GM19468 (cell line): ENCODE data around the gene MTSS2.

Source experiments
- ATAC-seq: cut with Tn5 transposase; IDR thresholded peaks from one replicate; pipeline ENCODE4 v1.9.1; 2021; ENCODE audit warnings: mild to moderate bottlenecking, moderate library complexity, moderate number of reproducible peaks; ENCODE audit not compliant: unreplicated experiment; ENCODE audit errors: extremely low read depth

The MTSS2 gene

DNA sequence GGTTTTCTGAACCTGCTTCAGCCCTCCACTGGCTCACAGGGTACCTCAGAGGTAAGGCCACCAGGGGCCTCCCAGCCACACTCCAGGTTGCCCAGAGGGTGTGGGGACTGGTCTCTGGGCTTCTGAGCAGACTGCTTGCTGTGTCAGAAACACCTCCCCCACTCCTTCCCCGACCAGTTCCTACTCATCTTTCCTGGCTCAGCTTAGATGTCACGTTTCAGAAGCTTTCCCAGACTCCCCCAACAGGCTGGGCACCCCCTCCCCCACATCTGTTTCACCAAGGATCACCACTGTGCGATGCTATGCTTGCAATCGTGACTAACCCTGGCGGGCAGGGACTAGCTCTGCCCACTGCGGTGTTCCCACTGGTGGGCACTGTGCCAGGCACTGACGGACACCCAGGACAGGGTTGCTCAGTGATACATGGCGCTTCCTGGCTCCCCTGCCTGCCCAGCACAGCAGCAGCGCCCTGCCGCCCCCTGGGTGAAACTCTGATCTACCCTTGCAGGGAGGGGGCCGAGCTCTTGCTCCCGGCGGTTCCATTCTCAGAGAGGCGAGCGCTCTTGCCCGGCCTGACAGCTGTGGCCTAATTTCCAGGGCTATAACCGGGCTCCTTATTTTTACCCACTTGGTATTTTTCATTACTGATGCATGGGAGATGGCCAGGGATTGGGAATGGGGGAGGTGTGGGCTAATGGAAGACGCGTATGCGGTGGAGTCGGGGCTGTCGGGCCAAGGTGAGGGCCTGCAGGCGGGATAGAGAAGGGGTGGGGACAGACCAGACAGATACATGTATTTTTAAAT lies 29.4 kb upstream of the MTSS2 start:
- no peak for ATAC-seq

DNA sequence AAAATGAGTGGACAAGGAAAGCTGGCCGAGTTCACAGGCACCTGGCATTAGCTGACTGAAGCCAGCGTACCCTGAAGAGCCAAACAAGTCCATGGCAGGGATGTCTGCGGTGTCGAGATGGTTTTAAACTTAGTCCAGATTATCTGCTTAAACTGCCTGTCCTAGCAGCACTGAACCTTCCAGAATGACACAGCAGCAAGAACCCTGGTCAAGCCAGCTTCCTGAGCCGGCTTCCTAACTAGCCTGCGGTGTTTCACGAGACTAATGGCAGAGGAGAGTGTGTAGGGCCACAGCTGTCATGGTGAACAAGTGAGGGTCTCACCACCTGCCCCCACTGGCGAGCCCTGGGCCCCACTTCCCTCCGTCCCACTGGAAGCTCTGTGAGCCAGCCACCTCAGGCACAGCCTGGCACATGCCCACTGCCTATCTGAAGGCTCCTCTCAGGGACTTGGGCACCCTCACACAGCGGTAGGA lies 28.8 kb upstream of the MTSS2 start:
- ATAC-seq: no peak

DNA sequence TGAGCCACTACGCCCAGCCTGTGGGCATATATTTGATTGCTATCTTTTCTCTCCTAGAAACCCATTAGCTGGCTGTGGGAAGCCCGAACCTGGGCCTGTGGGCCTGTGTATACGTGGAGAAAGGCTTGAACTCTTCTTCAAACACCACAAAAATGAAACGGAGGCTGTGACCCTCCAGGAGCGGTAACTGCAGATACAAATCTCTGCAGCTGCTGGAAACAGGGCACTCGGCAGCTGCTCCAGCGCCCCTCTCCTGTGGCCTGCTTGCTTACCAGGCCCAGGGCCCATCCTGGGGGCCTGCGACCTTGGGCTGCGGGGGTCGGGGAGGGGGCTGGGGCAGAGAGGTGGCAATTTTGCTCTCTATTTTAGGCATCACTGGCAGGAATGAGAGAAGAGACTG lies 28.0 kb upstream of the MTSS2 start:
- ATAC-seq: no peak

DNA sequence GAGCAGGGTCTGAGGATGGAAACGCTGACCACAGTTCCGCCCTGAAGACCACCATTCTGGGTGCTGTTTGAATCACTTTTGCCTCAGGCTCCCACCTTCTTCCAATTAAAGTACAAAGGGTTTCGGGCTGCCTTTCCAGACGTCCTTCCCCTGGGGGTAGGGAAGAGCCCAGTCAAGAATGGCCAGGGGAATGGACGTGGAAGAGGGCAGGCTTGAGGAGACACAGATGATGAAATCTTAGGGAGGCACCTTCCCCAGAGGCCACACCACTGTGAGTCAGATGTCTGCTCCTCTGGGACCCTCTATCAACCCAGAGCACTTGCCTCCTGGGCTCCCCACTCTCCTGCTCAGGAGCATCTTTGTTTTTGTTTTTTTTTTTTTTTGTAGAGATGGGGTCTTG lies 27.5 kb upstream of the MTSS2 start:
- no peak for ATAC-seq

DNA sequence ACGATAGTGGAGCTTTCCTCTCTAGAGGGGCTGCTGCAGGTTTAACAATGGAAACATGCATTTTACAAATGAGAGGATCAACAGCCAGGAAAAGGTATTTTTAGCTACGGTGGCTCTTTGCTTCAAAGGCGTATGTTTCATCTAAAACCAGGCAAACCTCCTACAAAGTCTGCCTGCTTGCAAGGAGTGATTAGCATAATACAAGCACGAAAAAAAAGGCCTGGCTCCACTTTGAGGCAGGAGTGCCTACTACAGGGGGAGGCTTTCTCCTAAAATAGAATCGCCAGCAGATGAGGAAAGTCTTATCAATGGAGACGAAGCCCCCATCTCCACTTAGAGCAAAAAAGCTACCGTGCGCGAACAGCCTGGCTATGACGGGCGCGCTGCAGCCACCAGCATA lies 27.1 kb upstream of the MTSS2 start:
- no peak for ATAC-seq

DNA sequence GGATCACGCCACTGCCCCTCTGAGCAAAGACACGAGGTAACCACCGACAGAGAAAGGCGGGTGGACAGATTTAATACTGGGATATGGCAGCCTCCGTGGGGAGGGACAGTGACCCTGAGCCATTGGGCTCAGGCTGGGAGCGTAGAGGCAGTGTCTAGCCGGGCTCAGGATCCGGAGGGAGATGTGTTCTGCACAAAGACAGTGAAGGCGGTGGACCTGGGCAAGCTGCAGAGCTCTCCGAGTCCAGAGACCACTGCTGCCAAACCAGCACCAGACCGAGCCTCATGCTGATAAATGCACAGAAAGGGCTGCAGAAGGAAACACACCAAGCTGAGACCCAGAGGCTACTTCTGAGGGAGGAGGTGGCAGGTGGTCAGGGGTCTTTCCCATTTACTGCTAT lies 26.5 kb upstream of the MTSS2 start:
- ATAC-seq: no peak

DNA sequence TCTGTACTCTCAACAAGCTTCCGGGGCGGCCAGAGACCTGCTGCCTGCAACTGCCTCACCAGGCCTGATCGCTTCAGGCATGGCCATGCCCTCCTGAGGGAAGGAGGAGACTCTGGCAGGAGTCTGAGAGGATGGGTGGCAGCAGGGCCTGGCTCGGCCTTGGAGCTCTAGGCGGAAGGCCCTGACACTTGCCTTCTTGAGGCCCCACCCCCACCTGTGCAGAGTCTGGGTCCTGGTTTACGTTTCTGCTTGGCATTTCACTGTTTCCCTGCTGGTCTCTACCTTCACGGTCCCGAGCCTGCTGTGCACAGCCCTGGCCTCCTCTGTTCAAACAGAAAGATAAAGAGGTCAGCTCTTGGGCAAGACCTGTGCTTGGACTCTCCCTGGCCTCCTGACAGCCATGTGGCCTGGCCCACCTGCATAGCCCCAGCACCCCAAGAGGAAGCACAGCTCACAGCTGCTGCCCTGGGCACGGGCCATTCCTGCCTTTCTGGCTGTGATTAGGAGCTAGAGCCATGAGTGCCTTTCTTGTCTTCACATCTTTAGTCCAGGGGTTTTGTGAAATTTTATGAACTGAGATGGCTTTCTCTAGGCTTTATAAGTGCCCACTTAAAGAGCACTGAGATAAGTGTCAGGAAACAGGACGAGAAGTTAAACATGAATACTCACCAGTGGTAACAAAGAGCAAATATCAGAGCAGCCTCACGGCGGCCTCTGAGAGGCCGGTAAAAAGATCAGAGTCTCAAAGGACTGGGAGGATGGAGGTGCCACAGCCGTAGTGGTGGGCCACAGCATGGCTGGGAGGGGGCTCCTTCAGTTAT lies 25.6 kb upstream of the MTSS2 start:
- ATAC-seq: no peak

DNA sequence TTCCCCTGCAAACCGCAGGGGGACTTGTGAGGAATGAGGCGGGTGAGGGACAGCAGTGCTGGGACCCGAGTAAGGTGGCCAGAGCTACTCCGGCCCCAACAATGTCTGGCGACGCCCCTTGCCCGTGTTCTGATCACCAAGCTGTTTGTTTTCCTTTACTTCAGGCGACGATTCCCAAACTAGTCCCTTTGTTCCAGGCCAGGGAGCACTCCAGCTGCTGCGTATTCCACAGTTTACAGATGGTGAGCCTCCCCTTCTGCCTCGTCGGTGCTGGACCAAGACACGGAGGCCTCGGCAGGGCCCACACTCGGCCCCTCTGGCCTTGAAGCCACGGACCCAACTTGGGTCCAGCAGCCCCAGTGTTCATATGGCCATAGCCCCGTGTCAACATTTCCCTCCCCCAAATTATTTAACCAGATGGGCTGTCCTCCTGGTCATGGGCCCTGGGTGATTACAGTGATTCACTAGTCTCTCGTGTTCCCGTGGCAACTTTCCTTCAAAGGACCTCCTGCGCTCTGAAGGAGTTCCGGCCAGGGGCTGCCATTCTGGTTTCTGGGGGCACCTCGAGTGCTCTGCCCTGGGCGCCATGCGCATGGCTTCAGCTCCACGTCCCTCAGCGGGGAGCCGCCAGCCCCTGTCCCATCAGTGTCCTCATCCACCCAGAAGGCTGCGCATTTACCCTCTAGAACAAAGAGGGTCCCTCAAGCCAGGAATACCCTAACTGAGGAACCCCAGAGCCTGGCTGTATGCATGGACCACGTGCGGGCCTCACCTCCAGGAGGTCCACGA lies 24.8 kb upstream of the MTSS2 start:
- no peak for ATAC-seq

DNA sequence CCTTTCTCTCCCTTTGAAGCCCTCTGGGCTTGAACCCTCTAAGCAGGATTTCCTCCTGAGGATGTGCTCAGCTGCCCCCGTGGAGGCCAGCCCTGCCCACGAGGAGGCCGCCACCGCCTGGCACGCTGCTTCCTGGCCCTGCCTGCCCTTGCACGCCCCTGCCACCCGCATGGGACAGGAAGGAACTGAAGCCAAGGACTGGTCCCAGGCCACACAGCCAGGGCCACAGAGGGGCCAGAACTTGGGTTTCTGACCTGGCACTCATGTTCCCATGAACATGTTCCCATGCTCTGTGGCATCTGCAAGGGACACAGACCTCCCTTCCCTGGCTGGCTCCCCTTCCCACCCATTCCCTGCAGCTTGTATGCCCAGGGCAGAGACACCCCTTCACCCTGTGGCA lies 24.1 kb upstream of the MTSS2 start:
- no peak for ATAC-seq

DNA sequence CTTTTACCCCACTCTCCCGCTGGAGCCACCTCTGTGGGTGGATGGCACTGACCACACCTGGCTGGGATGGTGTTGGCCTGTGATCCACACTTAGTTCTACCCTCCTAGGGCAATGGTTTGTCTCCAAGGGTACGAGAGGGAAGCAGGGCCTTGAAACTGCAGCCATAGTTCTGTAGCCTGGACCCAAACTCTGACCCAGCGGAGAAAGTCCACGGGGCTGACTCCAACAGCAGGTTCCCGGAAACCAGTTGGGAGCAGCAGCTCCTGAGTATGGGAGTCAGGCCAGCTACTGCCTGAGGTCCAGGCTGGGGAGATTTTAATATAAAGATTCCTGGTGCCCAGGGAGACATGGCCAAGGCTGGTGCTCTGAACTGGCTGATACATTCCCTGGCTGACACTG lies 23.6 kb upstream of the MTSS2 start:
- no peak for ATAC-seq

DNA sequence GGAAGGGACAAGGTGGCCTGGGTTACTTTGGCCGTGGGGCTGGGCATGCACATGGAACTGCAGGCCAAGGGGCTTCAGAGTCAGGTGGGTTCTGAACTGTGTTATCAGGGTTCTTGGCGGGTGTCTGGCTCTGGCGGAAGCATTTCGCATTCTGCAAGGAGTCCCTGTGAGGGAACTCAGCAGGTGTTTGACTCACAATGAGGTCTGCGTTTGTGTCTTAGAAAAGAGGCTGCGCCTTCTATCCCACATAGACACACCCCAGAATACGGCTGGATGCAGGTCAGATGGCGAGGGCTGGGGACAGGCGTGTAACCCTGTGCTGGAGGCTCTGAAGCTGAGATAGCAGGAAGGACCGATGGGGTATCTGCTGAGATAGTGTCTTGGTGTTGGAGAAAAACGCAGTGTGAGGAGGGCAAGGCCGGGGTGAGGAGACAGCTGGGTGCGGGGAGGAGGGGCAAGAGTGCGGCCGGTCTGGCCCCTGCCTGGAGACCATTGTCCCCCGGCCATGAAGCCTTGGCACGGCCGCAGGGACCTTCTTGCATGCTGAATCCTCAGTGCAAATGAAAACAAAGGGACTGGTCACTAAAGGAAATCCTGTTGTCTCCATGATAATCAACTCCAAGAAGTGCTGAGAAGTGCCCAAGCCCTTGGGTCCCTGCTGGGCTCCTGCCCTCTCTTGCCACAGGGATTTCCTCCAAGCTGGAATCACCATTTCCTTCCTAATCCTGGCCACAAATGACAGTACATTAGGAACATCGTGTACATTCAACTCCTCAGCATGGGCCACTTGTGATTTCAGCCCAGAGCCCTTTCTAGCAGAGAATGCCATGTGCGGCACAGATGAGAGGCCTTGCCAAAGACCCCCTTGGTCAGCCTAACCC lies 22.8 kb upstream of the MTSS2 start:
- no peak for ATAC-seq

DNA sequence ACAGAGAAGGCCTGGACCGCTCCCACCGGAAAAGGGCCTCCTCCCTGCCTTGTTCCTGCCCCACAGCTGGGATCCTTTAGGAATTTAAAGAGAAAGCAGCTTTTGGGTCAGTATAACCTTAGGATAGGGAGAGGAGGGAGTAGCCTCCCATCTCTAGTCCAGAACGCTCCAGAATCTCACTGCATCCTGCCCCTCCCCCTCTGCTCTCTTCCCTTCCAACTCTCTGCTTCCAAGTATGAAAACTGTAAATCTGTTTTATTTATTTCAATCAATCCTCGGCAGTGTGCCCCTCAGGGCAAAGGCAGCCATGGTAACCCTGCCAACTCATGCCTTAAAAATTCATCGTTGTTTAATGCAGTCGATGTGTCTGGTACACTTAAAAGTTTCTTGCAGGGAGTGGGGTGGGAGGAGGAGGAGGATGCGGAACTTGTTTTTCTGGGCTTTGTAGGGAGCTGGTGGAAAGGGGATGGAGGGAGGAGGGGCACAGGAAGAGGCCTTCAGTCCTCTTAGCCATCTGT lies 21.2 kb upstream of the MTSS2 start:
- no peak for ATAC-seq

DNA sequence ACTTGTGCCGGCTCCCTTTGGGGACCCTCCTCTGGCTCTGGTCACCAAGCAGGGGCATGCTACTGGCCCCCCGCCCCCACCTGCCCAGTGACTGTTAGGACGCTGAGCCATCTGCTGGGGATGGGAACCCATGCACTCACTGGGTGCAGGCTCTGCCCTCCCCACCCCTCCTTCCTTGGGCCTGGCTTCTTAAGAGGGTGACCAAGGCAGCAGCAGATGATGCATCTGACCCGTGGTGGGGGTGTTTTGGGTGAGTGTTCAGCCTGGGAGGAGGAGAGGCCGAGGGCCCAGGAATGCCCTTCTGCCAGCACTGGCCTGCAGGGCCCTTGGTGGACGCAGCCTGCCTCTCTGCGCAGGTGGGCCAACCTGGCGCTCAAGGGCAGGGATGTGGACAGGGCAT lies 19.2 kb upstream of the MTSS2 start:
- ATAC-seq: no peak

DNA sequence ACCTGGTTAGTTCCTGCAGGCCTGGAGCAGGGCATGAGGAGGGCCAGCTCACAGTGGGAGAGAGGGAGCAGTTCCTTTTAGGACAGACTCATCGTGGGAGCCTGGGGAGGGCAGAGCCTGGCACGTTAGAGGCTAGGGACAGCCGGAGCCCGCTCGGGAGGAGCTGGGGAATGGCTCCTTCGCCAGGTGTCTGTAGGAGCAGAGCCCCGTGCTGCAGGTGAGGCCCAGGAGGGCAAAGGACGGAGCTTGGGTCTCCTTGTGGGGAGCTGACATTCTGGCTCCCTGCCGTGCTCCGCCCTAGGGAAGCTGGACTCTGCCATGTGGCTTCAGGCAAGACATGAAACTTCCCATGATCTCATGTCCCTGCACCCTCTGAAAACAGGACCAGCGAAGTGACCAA lies 18.7 kb upstream of the MTSS2 start:
- ATAC-seq: no peak

DNA sequence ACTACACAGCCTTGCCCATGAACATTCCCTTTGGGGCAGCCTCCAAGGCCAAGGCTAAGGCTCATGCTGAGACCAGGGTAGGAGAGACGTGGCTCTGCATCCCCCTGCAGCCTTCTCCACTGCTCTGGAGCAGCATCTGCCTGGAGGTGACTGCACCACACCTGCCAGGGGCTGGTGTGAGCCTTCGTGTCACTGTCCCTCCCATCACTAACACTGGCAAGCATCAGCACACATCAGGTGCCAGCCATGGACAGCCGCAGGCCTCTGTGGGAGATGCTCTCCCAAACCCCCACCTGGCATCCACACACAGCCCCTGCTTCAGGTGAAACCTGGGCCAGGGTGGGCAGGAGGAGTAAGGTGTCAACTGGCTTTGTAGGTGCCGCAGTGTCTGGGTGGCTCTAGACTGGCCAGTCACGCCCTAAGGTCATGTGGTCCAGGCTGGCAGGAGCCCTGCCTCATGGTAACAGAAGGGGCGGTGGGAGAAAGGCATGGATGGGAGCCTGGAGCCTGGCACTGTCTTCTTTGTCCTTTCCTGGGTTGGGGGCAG lies 18.1 kb upstream of the MTSS2 start:
- ATAC-seq: no peak

DNA sequence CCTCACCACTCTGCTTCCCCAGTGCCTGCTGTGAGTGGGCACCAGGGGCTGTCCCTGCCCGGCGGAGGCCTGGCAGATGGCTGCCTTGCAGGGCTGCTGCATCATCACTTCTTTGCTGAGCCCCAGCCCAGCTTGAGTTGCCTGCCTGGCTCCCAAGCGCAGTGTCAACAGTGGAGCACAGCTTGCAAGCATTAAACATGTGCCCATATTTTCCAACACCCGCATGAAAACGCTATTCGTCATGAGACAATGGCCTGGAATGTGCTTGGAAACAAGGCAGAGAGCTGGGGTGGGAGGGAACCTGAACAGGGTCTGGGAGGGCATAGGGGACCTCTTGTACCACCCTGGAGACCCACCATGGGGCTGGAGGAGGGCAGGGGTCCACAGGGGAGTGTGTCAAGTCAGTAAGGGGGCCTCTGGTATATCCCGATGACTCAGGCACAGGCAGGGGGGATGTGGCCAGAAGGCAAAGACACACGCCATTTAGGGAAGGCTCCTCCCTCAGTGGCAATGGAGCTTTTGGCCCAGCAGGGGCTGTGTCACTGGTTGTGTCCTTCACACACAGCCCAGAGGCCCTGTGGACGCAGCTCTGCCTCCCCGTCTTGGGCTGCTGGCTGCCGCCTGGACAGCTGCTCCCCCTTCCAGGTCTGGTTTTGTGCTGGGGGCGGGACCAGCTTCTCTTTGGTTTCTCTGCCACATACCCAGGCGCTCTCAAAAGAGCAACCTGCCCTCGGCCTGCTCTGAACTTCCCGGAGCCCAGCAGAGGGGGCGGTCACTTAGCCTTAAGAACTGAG lies 17.4 kb upstream of the MTSS2 start:
- no peak for ATAC-seq

DNA sequence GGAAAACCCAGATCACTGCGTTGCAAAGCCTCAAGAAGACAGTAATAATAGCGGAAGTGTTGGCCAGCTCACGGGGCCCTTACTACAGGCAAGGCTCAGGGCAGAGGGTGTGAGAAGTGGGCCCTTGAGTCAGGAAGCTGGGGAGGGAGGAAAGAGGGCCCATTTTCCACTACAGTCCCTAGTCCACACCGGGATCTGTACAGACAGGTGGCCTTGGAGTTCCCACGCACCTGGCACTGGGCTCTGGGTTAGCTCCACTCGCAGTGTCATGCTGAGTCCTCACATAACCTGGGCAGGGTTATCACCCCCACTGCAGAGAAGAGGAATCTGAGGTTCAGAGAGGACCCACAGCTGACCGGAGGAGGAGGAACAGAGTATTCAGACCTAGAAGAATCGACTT lies 16.8 kb upstream of the MTSS2 start:
- ATAC-seq: no peak

DNA sequence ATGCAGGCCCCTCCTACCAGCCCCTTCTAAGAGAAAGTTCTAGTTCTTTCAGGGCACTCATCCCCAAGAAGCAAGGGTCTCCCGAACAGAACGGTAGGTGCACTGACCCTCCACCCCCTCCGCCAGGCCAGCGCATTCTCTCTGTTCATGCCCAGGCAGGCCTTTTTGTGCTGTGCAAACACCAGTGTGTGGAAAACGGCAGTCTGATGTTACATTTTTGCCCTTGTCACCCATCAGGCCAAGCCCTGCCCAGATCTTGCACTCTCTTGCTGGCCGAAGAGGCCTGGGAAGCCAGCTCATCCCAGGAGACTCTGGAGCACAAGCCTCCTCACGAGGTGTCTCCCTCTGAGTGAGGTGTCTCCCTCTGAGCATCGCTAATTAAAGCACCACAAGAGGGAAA lies 16.1 kb upstream of the MTSS2 start:
- no peak for ATAC-seq

DNA sequence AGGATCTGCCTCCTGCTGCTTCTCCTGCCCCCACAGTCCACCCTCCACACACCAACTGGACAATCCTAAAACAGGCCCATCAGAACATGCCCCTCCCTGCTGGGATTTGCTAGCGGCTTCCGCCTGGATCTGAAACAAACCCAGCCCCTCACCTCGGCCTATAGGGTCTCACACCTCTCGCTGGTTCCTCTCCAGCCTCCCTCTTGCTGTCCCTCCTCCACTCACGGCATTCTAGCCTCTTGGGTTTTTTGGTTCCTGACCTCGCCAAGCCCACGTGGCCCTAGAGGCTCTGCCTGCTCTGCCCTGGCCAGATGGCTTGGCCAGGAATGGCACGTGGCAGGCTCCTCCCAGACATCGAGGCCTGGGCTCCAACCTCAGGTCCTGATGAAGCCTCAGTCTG lies 15.7 kb upstream of the MTSS2 start:
- no peak for ATAC-seq
